Trophoblast cell (in vitro differentiated cells and primary cell): ENCODE data around the gene KLK1.

Source experiments
- DNase-seq, 2 donors: peaks; one replicate each; pipeline ENCODE4 v3.0.0-alpha.2; 2016
- H2AFZ ChIP-seq: 2 replicates; pipeline ENCODE4 v1.6.1; 2013; ENCODE audit warnings: low read length, moderate library complexity, mild to moderate bottlenecking; ENCODE audit not compliant: insufficient read depth, poor library complexity
- H2AK5ac ChIP-seq: 2 replicates; pipeline ENCODE4 v1.6.1; 2013; ENCODE audit warnings: mild to moderate bottlenecking, low read length
- H2BK120ac ChIP-seq: 2 replicates; pipeline ENCODE4 v1.6.1; 2013; ENCODE audit warnings: low read length, mild to moderate bottlenecking, moderate library complexity; ENCODE audit not compliant: insufficient read depth, poor library complexity
- H2BK12ac ChIP-seq: 2 replicates; pipeline ENCODE4 v1.6.1; 2013; ENCODE audit warnings: mild to moderate bottlenecking, low read length, moderate library complexity
- H2BK5ac ChIP-seq: 2 replicates; pipeline ENCODE4 v1.6.1; 2013; ENCODE audit warnings: low read length, low read depth, moderate library complexity, mild to moderate bottlenecking; ENCODE audit not compliant: poor library complexity
- H3K14ac ChIP-seq: 2 replicates; pipeline ENCODE4 v1.6.1; 2013; ENCODE audit warnings: mild to moderate bottlenecking, low read length
- H3K18ac ChIP-seq: 2 replicates; pipeline ENCODE4 v1.6.1; 2013; ENCODE audit warnings: mild to moderate bottlenecking, low read length
- H3K23ac ChIP-seq: 2 replicates; pipeline ENCODE4 v1.6.1; 2013; ENCODE audit warnings: low read length
- H3K27ac ChIP-seq: 2 replicates; pipeline ENCODE4 v1.5.1; 2013; ENCODE audit warnings: low read depth, mild to moderate bottlenecking, inconsistent platforms, low read length, moderate library complexity
- H3K27me3 ChIP-seq: 2 replicates; pipeline ENCODE4 v1.6.1; 2013; ENCODE audit warnings: inconsistent platforms, mild to moderate bottlenecking, low read length, moderate library complexity; ENCODE audit not compliant: insufficient read depth
- H3K36me3 ChIP-seq, 2 experiments: 1 replicate in 1 of 2; 2 replicates in 1 of 2; pipeline ENCODE4 v1.6.1; 2013; ENCODE audit warnings: low read length in 2 of 2, mild to moderate bottlenecking in 2 of 2, moderate library complexity in 1 of 2; ENCODE audit not compliant: insufficient read depth in 2 of 2, control insufficient read depth in 1 of 2
- H3K4ac ChIP-seq: 2 replicates; pipeline ENCODE4 v1.6.1; 2013; ENCODE audit warnings: low read depth, mild to moderate bottlenecking, low read length, moderate library complexity
- H3K4me1 ChIP-seq, 2 experiments: 1 replicate in 1 of 2; 2 replicates in 1 of 2; pipeline ENCODE4 v1.6.1; 2013; ENCODE audit warnings: low read length in 2 of 2, mild to moderate bottlenecking in 2 of 2, moderate library complexity in 1 of 2; ENCODE audit not compliant: insufficient read depth in 2 of 2, control insufficient read depth in 1 of 2
- H3K4me2 ChIP-seq: 2 replicates; pipeline ENCODE4 v1.6.1; 2013; ENCODE audit warnings: inconsistent platforms, mild to moderate bottlenecking, low read length, moderate library complexity
- H3K4me3 ChIP-seq: 2 replicates; pipeline ENCODE4 v1.5.1; 2013; ENCODE audit warnings: mild to moderate bottlenecking, low read depth, low read length, inconsistent platforms
- H3K79me1 ChIP-seq: one replicate; pipeline ENCODE4 v1.6.1; 2013; ENCODE audit warnings: low read length
- H3K79me2 ChIP-seq: 2 replicates; pipeline ENCODE4 v1.6.1; 2013; ENCODE audit warnings: low read length, mild to moderate bottlenecking; ENCODE audit not compliant: control insufficient read depth, insufficient read depth, poor library complexity
- H3K9ac ChIP-seq: 2 replicates; pipeline ENCODE4 v1.6.1; 2013; ENCODE audit warnings: mild to moderate bottlenecking, low read length
- H3K9me3 ChIP-seq: 2 replicates; pipeline ENCODE4 v1.6.1; 2013; ENCODE audit warnings: low read depth, mild to moderate bottlenecking, control low read depth, inconsistent platforms, low read length; ENCODE audit not compliant: insufficient read depth
- H4K12ac ChIP-seq: 2 replicates; pipeline ENCODE4 v1.6.1; 2013; ENCODE audit warnings: low read depth, mild to moderate bottlenecking, low read length, moderate library complexity
- H4K8ac ChIP-seq: 2 replicates; pipeline ENCODE4 v1.6.1; 2013; ENCODE audit warnings: low read depth, mild to moderate bottlenecking, low read length, moderate library complexity
- H4K91ac ChIP-seq: one replicate; pipeline ENCODE4 v1.6.1; 2013; ENCODE audit warnings: low read depth, mild to moderate bottlenecking, low read length, moderate library complexity
- WGBS: extraction: QIAGEN DNeasy Blood & Tissue Kit; methylation state at CpG from one replicate; pipeline ENCODE4 v1.1.7; 2013; ENCODE audit warnings: missing lambda C conversion rate; ENCODE audit not compliant: insufficient read length, insufficient coverage; ENCODE audit errors: extremely low coverage; 5-methylcytosine and 5-hydroxymethylcytosine counted together

The KLK1 gene

GRCh38 chr19:50779504-50780457 is 43.8 kb downstream of the KLK1 start:
- peak overlapping the region; percentile 77 for H2BK120ac ChIP-seq
- H3K4ac ChIP-seq, result no peak overlapping the region
- peak overlapping the region; percentile 52 for H3K14ac ChIP-seq
- peaks cover 15 to 26% of the 10 kb centered on the region in 2 experiments for H3K4me1 ChIP-seq
- H3K27ac ChIP-seq, result peak overlapping the region; percentile 75
- no peaks in the 10 kb centered on the region for H3K36me3 ChIP-seq
- no CpG with 5 or more reads among the region's 25 CpGs for WGBS
- no peak overlapping the region for H3K23ac ChIP-seq
- H3K4me3 ChIP-seq, result no peak overlapping the region
- H4K12ac ChIP-seq, result no peak overlapping the region
- no peak overlapping the region for H2AFZ ChIP-seq
- H3K27me3 ChIP-seq, result no peaks in the 10 kb centered on the region
- H2BK12ac ChIP-seq, result no peak overlapping the region
- H4K8ac ChIP-seq, result peak overlapping the region; percentile 14
- peak overlapping the region; percentile 45 for H3K18ac ChIP-seq
- H3K79me2 ChIP-seq, result no peaks in the 10 kb centered on the region
- peak; percentile 98 to 99 for DNase-seq
- peak overlapping the region; percentile 46 for H4K91ac ChIP-seq
- peak overlapping the region; percentile 81 for H2AK5ac ChIP-seq
- H3K9ac ChIP-seq, result no peak overlapping the region
- H3K4me2 ChIP-seq, result no peak overlapping the region
- H3K79me1 ChIP-seq, result peaks cover 15% of the 10 kb centered on the region
- H2BK5ac ChIP-seq, result peak overlapping the region; percentile 77
- H3K9me3 ChIP-seq, result no peaks in the 10 kb centered on the region

- Histone ChIP-seq H3K4me2 (no peak overlapping the region), H3K14ac (no peak overlapping the region), H2AK5ac (no peak overlapping the region), H3K4me1 (peaks cover 15 to 26% of the 10 kb centered on the region in 2 experiments), H3K4me3 (no peak overlapping the region), H4K8ac (no peak overlapping the region), H2BK5ac (no peak overlapping the region), H3K18ac (no peak overlapping the region), H3K9me3 (no peaks in the 10 kb centered on the region), H4K91ac (peak overlapping the region; percentile 21), H2BK12ac (no peak overlapping the region), H2AFZ (no peak overlapping the region), H3K27ac (peak overlapping the region; percentile 48), H3K36me3 (no peaks in the 10 kb centered on the region), H4K12ac (no peak overlapping the region), H3K79me1 (peaks cover 15% of the 10 kb centered on the region), H3K79me2 (no peaks in the 10 kb centered on the region), H3K9ac (no peak overlapping the region), H3K4ac (no peak overlapping the region), H3K27me3 (no peaks in the 10 kb centered on the region), H3K23ac (no peak overlapping the region), H2BK120ac (no peak overlapping the region)
- no CpG with 5 or more reads among the region's 7 CpGs for WGBS
- DNase-seq, result peak in 1 of 2 donors; percentile 53
Observed at GRCh38 chr19:50778906-50779430, 44.6 kb downstream of the KLK1 start.

- Histone ChIP-seq H3K4me3 (no peak overlapping the region), H3K4ac (no peak overlapping the region), H3K9ac (no peak overlapping the region)
Observed at GRCh38 chr19:50777830-50778303, 45.7 kb downstream of the KLK1 start.

GRCh38 chr19:50777261-50777660 is 46.3 kb downstream of the KLK1 start:
- Histone ChIP-seq H3K27ac (peak overlapping the region; percentile 42), H2BK5ac (no peak overlapping the region), H2AK5ac (no peak overlapping the region), H3K23ac (no peak overlapping the region), H3K14ac (no peak overlapping the region), H2BK12ac (no peak overlapping the region), H3K4me2 (no peak overlapping the region), H2BK120ac (no peak overlapping the region), H3K4ac (no peak overlapping the region), H4K12ac (no peak overlapping the region), H4K8ac (no peak overlapping the region), H3K9ac (no peak overlapping the region), H3K4me1 (peaks cover 9 to 18% of the 10 kb centered on the region in 2 experiments), H2AFZ (no peak overlapping the region), H3K79me1 (peaks cover 11% of the 10 kb centered on the region), H3K18ac (no peak overlapping the region), H3K27me3 (no peaks in the 10 kb centered on the region), H4K91ac (no peak overlapping the region), H3K9me3 (no peaks in the 10 kb centered on the region), H3K79me2 (no peaks in the 10 kb centered on the region), H3K4me3 (no peak overlapping the region), H3K36me3 (no peaks in the 10 kb centered on the region)
- WGBS, result 100% methylated on average over 1 of the region's 4 CpGs
- no peak for DNase-seq

More at GRCh38 chr19:50777830-50778303, 45.7 kb downstream of the KLK1 start:
- no peaks in the 10 kb centered on the region for H3K36me3 ChIP-seq
- H3K4me2 ChIP-seq, result peak overlapping the region; percentile 20
- H3K23ac ChIP-seq, result no peak overlapping the region
- peak overlapping the region; percentile 12 for H2BK12ac ChIP-seq
- H2AK5ac ChIP-seq, result no peak overlapping the region
- peak overlapping the region; percentile 26 for H4K8ac ChIP-seq
- peak overlapping the region; percentile 65 for H2BK120ac ChIP-seq
- no peak overlapping the region for H3K14ac ChIP-seq
- no peaks in the 10 kb centered on the region for H3K79me2 ChIP-seq
- H3K4me1 ChIP-seq, result peaks cover 9 to 21% of the 10 kb centered on the region in 2 experiments
- H4K12ac ChIP-seq, result no peak overlapping the region
- H3K9me3 ChIP-seq, result no peaks in the 10 kb centered on the region
- no CpG with 5 or more reads among the region's 30 CpGs for WGBS
- H2AFZ ChIP-seq, result no peak overlapping the region
- peak overlapping the region; percentile 42 for H3K18ac ChIP-seq
- peak overlapping the region; percentile 60 for H4K91ac ChIP-seq
- H3K79me1 ChIP-seq, result peaks cover 11% of the 10 kb centered on the region
- no peaks in the 10 kb centered on the region for H3K27me3 ChIP-seq
- peak overlapping the region; percentile 29 for H2BK5ac ChIP-seq
- DNase-seq, result peak; percentile 86 to 89
- H3K27ac ChIP-seq, result peak overlapping the region; percentile 42
